ENCODE data around the gene MLLT3.

- TF ChIP-seq CTCF (IDR thresholded peaks at IDR 0.05 in 8 of 11, conservative IDR thresholded peaks at IDR 0.05 in 3 of 11) (no peak), POLR2AphosphoS5 (IDR thresholded peaks at IDR 0.05) (no peak), POLR2A (IDR thresholded peaks at IDR 0.05) (no peak)
Measured at GRCh38 chr9:20442461-20443319, 179.6 kb downstream of the MLLT3 start.

Measured in spleen (tissue), 7 donors.